ENCODE measurements around the gene COL9A3. TPM values are rescaled to one million over a fixed set of nuclear protein-coding genes. Genes with fewer than 3 reads are reported as not detected.
A peak's percentile ranks its signal among the peaks of the same experiment; 100 is the strongest.

Gene COL9A3
- total RNA-seq, 3 donors from 2014 or later (not counting 1 experiment from before 2014, with no cell fraction given) = 1.9 TPM; not detected in 2

- 94% methylated on average over 12 of the region's 23 CpGs for WGBS (ENCODE audit: insufficient coverage)
- Mint-ChIP-seq H3K9me3 (no peaks in the 10 kb centered on the region), H3K27ac (no peak overlapping the region)
Measured at GRCh38 chr20:62858058-62858830, 41.4 kb downstream of the COL9A3 start.

DNA sequence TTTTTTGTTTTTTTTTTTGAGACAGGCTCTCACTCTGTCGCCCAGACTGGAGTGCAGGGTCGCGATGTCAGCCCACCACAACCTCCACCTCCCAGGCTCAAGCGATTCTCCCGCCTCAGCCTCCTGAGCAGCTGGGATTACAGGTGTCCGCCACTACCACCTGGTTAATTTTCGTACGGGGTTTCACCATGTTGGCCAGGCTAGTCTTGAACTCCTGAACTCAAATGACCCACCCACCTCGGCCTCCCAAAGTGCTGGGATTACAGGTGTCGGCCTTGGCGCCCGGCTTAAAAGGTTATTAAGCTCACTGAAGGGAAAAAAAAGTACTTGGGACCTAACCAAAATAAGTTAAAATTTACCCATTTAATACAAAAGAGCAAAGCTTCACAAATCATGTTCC, 42.9 kb downstream of the COL9A3 start:
- H3K27me3 Mint-ChIP-seq (ENCODE audit: low read depth in 2 of 2) = no peaks in the 10 kb centered on the region
- peaks cover 10% of the 10 kb centered on the region for H3K4me1 ChIP-seq (ENCODE audit: control insufficient read depth, insufficient read depth, low read length)
- WGBS (ENCODE audit: insufficient coverage) = 96% methylated on average over 12 of the region's 12 CpGs
- peak overlapping the region; percentile 31 to 34 for H3K27ac Mint-ChIP-seq
- no peak for DNase-seq
- peaks cover 3% of the 10 kb centered on the region for H3K9me3 ChIP-seq (ENCODE audit: control insufficient read depth, insufficient read depth, low read length)
- H3K4me3 ChIP-seq (ENCODE audit: low read length) = no peak overlapping the region
- no peaks in the 10 kb centered on the region for H3K9me3 Mint-ChIP-seq
- no peaks in the 10 kb centered on the region for H3K27me3 ChIP-seq (ENCODE audit: control insufficient read depth, insufficient read depth, low read length)
- H3K36me3 ChIP-seq (ENCODE audit: control insufficient read depth, insufficient read depth, low read length) = peaks cover 6% of the 10 kb centered on the region
- H3K4me3 Mint-ChIP-seq = peak overlapping the region; percentile 67
- peaks cover 6% of the 10 kb centered on the region for H3K36me3 Mint-ChIP-seq
- intact Hi-C loops (cut with micrococcal nuclease) = loop anchor here (5.0 kb wide), 1 partner anchor 68 kb away; the partner anchor contains the start of gene DIDO1
- no peak for ATAC-seq
- no peak overlapping the region for H3K27ac ChIP-seq (ENCODE audit: low read length)
- TF ChIP-seq, protein P1, sequence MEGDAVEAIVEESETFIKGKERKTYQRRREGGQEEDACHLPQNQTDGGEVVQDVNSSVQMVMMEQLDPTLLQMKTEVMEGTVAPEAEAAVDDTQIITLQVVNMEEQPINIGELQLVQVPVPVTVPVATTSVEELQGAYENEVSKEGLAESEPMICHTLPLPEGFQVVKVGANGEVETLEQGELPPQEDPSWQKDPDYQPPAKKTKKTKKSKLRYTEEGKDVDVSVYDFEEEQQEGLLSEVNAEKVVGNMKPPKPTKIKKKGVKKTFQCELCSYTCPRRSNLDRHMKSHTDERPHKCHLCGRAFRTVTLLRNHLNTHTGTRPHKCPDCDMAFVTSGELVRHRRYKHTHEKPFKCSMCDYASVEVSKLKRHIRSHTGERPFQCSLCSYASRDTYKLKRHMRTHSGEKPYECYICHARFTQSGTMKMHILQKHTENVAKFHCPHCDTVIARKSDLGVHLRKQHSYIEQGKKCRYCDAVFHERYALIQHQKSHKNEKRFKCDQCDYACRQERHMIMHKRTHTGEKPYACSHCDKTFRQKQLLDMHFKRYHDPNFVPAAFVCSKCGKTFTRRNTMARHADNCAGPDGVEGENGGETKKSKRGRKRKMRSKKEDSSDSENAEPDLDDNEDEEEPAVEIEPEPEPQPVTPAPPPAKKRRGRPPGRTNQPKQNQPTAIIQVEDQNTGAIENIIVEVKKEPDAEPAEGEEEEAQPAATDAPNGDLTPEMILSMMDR (IDR thresholded peaks at IDR 0.05) = no peak
- peaks cover 13 to 28% of the 10 kb centered on the region in 2 donors for H3K4me1 Mint-ChIP-seq

More at GRCh38 chr20:62858058-62858830, 41.4 kb downstream of the COL9A3 start:
- intact Hi-C loops (cut with micrococcal nuclease) = no loop called here
- Histone ChIP-seq H3K4me1 (ENCODE audit: control insufficient read depth, insufficient read depth, low read length) (peaks cover 10% of the 10 kb centered on the region), H3K9me3 (ENCODE audit: control insufficient read depth, insufficient read depth, low read length) (peaks cover 3% of the 10 kb centered on the region), H3K4me3 (ENCODE audit: low read length) (no peak overlapping the region), H3K27ac (ENCODE audit: low read length) (no peak overlapping the region), H3K27me3 (ENCODE audit: control insufficient read depth, insufficient read depth, low read length) (no peaks in the 10 kb centered on the region), H3K36me3 (ENCODE audit: control insufficient read depth, insufficient read depth, low read length) (peaks cover 13% of the 10 kb centered on the region)
- DNase-seq (no peak), ATAC-seq (no peak)
- H3K4me1 Mint-ChIP-seq = peaks cover 13 to 28% of the 10 kb centered on the region in 2 donors
- peak overlapping the region; percentile 43 for H3K4me3 Mint-ChIP-seq
- TF ChIP-seq, protein P1 (IDR thresholded peaks at IDR 0.05) = no peak
- H3K36me3 Mint-ChIP-seq = peaks cover 6% of the 10 kb centered on the region
- H3K27me3 Mint-ChIP-seq (ENCODE audit: low read depth in 2 of 2) = no peaks in the 10 kb centered on the region

DNA sequence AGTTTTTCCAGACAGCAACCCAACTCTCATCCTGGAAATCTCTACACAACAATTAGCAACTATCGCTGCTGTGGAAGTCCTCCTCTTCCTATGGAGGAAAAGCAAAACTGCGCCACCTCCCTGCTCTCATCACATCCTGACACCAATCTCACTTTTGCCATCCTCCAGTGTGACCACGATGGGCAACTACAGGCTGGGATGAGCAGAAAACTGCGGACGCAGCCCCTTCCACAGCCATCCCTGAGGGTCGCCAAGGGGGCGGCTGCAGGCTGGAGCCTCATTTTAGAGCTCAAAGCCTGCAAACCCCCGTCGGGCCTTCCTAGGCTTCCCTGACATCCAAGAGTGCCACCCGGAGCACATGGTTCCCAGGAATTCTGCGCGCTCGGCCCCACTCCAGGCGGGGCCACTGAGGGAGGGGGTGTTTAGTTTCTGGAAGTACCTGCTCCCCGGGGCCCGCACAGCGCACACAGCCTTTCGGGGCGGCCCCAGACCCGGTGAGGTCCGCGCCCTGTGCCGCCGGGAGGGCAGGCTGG, 43.6 kb downstream of the COL9A3 start:
- ATAC-seq (no peak), DNase-seq (peak in 1 of 2 donors; percentile 23)
- TF ChIP-seq, protein P1 (IDR thresholded peaks at IDR 0.05) = no peak
- Mint-ChIP-seq H3K36me3 (peaks cover 6% of the 10 kb centered on the region), H3K4me3 (peak overlapping the region; percentile 67), H3K9me3 (no peaks in the 10 kb centered on the region), H3K27me3 (ENCODE audit: low read depth in 2 of 2) (no peaks in the 10 kb centered on the region), H3K4me1 (peaks cover 13 to 28% of the 10 kb centered on the region in 2 donors), H3K27ac (peak overlapping the region; percentile 31 to 34)
- H3K4me1 ChIP-seq (ENCODE audit: control insufficient read depth, insufficient read depth, low read length) = peaks cover 10% of the 10 kb centered on the region
- intact Hi-C loops (cut with micrococcal nuclease) = loop anchor here (5.0 kb wide), 1 partner anchor 67 kb away; the partner anchor contains the start of gene DIDO1
- WGBS (ENCODE audit: insufficient coverage) = 30% methylated on average over 24 of the region's 24 CpGs
- H3K9me3 ChIP-seq (ENCODE audit: control insufficient read depth, insufficient read depth, low read length) = peaks cover 3% of the 10 kb centered on the region
- H3K27ac ChIP-seq (ENCODE audit: low read length) = no peak overlapping the region
- H3K36me3 ChIP-seq (ENCODE audit: control insufficient read depth, insufficient read depth, low read length) = peaks cover 5% of the 10 kb centered on the region
- H3K4me3 ChIP-seq (ENCODE audit: low read length) = peak overlapping the region; percentile 13
- no peaks in the 10 kb centered on the region for H3K27me3 ChIP-seq (ENCODE audit: control insufficient read depth, insufficient read depth, low read length)

Data from natural killer cell (primary cell).